HepG2 (cell line): ENCODE results near the gene SPRYD4. TPM values are rescaled to one million over a fixed set of nuclear protein-coding genes. Genes with fewer than 3 reads are reported as not detected.

Experiments used
- ATAC-seq: fragments of 200-7000 bp; cut with Tn5 transposase; 3 replicates; pipeline ENCODE4 v1.9.1; 2020; ENCODE audit warnings: mild to moderate bottlenecking, moderate library complexity
- BruUV-seq: library from RNA; stranded (reverse); fragments of 400-500 nt; replicated peaks from 2 replicates; lab custom pipeline; 2021; lab: Mats Ljungman, UMichigan
- CTCF ChIA-PET: fragments of 300-600 bp; formaldehyde crosslinking; extraction: SDS; loops from one replicate; lab custom pipeline; 2021; ENCODE audit warnings: low total read pairs, inconsistent platforms, low intra/inter-chr PET ratio; lab: Yijun Ruan, JAX
- POLR2A ChIA-PET: fragments of 350-600 bp; sonication (Branson Sonifier 250); formaldehyde crosslinking; loops from one replicate; lab custom pipeline; 2020; ENCODE audit warnings: antibody characterized with exemption, inconsistent platforms; lab: Yijun Ruan, JAX
- DNase-seq: peaks from one replicate; pipeline ENCODE4 v3.0.0-alpha.2; 2015; ENCODE audit warnings: low spot score
- FAIRE-seq: peaks from 3 replicates; lab custom pipeline; 2011; peaks lifted over from hg19 to GRCh38; lab: Jason Lieb, UNC
- H2AFZ ChIP-seq: one replicate; pipeline ENCODE4 v1.6.1; 2011; ENCODE audit warnings: low read length, inconsistent platforms
- H3K27ac ChIP-seq: fragments of 300-600 bp; 3 replicates; pipeline ENCODE4 v1.8.0; 2011; ENCODE audit warnings: mixed run types, mild to moderate bottlenecking, mixed read lengths, low read length, inconsistent platforms; ENCODE audit not compliant: insufficient read depth; ENCODE audit errors: extremely low read length
- H3K27me3 ChIP-seq, 2 experiments: fragments of 200-600 bp in 1 of 2; 2 replicates in 1 of 2; 3 replicates in 1 of 2; pipeline versions ENCODE4 v1.6.0 to v1.8.0; 2011; ENCODE audit warnings: low read length in 2 of 2, mild to moderate bottlenecking in 2 of 2, moderate library complexity in 2 of 2, inconsistent platforms in 1 of 2; ENCODE audit not compliant: insufficient read depth in 2 of 2, control insufficient read depth in 1 of 2
- H3K36me3 ChIP-seq, 2 experiments: fragments of 200-600 bp in 1 of 2; replicated peaks in 1 of 2; 2 replicates in 1 of 2; 3 replicates in 1 of 2; pipeline versions ENCODE4 v1.5.1 to v1.8.0; 2011; ENCODE audit warnings: low read length in 2 of 2, inconsistent platforms in 1 of 2; ENCODE audit not compliant: insufficient read depth in 2 of 2, control insufficient read depth in 1 of 2
- H3K4me1 ChIP-seq: 2 replicates; pipeline ENCODE4 v1.5.1; 2012; ENCODE audit warnings: low read length, inconsistent platforms; ENCODE audit not compliant: insufficient read depth
- H3K4me2 ChIP-seq: 2 replicates; pipeline ENCODE4 v1.6.0; 2011; ENCODE audit warnings: low read depth, low read length, inconsistent platforms
- H3K4me3 ChIP-seq, 3 experiments: fragments of 200-600 bp in 1 of 3; sonication (generic), shearing (Covaris generic) in 1 of 3; replicated peaks in 1 of 3; 2 replicates each; pipeline ENCODE4 v1.5.1; 2011 to 2016; ENCODE audit warnings: low read length in 3 of 3, inconsistent platforms in 2 of 3, low read depth in 2 of 3, mild to moderate bottlenecking in 2 of 3, control low read depth in 1 of 3, mixed read lengths in 1 of 3; ENCODE audit not compliant: insufficient read depth in 1 of 3
- H3K79me2 ChIP-seq: one replicate; pipeline ENCODE4 v1.6.1; 2011; ENCODE audit warnings: low read length, inconsistent platforms; ENCODE audit not compliant: insufficient read depth
- H3K9ac ChIP-seq: 2 replicates; pipeline ENCODE4 v1.6.0; 2011; ENCODE audit warnings: mild to moderate bottlenecking, low read depth, low read length, inconsistent platforms; ENCODE audit not compliant: insufficient read depth
- H3K9me3 ChIP-seq: 2 replicates; pipeline ENCODE4 v1.5.1; 2012; ENCODE audit warnings: mild to moderate bottlenecking, low read length
- H4K20me1 ChIP-seq: 2 replicates; pipeline ENCODE4 v1.6.0; 2011; ENCODE audit warnings: inconsistent platforms, mild to moderate bottlenecking, low read length, moderate library complexity; ENCODE audit not compliant: insufficient read depth
- ATF6 ChIP-seq: sonication (generic); formaldehyde crosslinking; conservative IDR thresholded peaks from 2 replicates; pipeline ENCODE4 v1.4.0; 2020; ENCODE audit warnings: missing genetic modification reagents
- BHLHE40 ChIP-seq: IDR thresholded peaks from 2 replicates; pipeline ENCODE4 v1.6.1; 2011; ENCODE audit warnings: low read length, improper control_type of control experiment
- CHCHD3 ChIP-seq: sonication (generic); formaldehyde crosslinking; IDR thresholded peaks from 2 replicates; pipeline ENCODE4 v1.8.0; 2022; ENCODE audit warnings: mild to moderate bottlenecking, missing genetic modification reagents, moderate library complexity
- GMEB2 ChIP-seq: IDR thresholded peaks from 2 replicates; pipeline ENCODE4 v1.6.1; 2016; ENCODE audit warnings: missing biosample characterization, missing genetic modification reagents, low read depth
- GTF3A ChIP-seq: sonication (generic); formaldehyde crosslinking; conservative IDR thresholded peaks from 2 replicates; pipeline ENCODE4 v1.4.0; 2020; ENCODE audit warnings: mild to moderate bottlenecking, missing genetic modification reagents
- HDAC1 ChIP-seq: sonication (generic); formaldehyde crosslinking; IDR thresholded peaks from 2 replicates; pipeline ENCODE4 v1.5.1; 2020; ENCODE audit warnings: mild to moderate bottlenecking, missing genetic modification reagents
- KLF15 ChIP-seq: sonication (generic); formaldehyde crosslinking; IDR thresholded peaks from 2 replicates; pipeline ENCODE4 v1.8.1; 2023; ENCODE audit warnings: borderline replicate concordance, mild to moderate bottlenecking, inconsistent platforms, missing genetic modification reagents, mixed read lengths
- MAX ChIP-seq: IDR thresholded peaks from 2 replicates; pipeline ENCODE4 v1.6.1; 2012; ENCODE audit warnings: inconsistent platforms
- NR2F1 ChIP-seq, 2 experiments: fragments of 450-650 bp in 1 of 2; formaldehyde crosslinking in 1 of 2; IDR thresholded peaks; 2 replicates each; pipeline versions ENCODE4 v1.5.0 to v1.6.1; 2016 to 2020; ENCODE audit warnings: mild to moderate bottlenecking in 1 of 2, missing compliant biosample characterization in 1 of 2, missing genetic modification reagents in 1 of 2, moderate library complexity in 1 of 2
- PHF8 ChIP-seq: sonication (generic); formaldehyde crosslinking; IDR thresholded peaks from 2 replicates; pipeline ENCODE4 v1.5.0; 2020; ENCODE audit warnings: missing genetic modification reagents
- SSRP1 ChIP-seq: IDR thresholded peaks from 2 replicates; pipeline ENCODE4 v1.6.1; 2016; ENCODE audit warnings: control low read depth
- TERF1 ChIP-seq: sonication (generic); formaldehyde crosslinking; IDR thresholded peaks from 2 replicates; pipeline ENCODE4 v1.8.0; 2022; ENCODE audit warnings: mild to moderate bottlenecking, missing genetic modification reagents, moderate library complexity
- ZGPAT ChIP-seq: IDR thresholded peaks from 2 replicates; pipeline ENCODE4 v1.6.1; 2016; ENCODE audit warnings: mild to moderate bottlenecking
- ZNF296 ChIP-seq: sonication (generic); formaldehyde crosslinking; conservative IDR thresholded peaks from 2 replicates; pipeline ENCODE4 v1.5.0; 2020; ENCODE audit warnings: mild to moderate bottlenecking, missing genetic modification reagents
- ZNF597 ChIP-seq: sonication (generic); formaldehyde crosslinking; IDR thresholded peaks from 2 replicates; pipeline ENCODE4 v1.5.0; 2020; ENCODE audit warnings: missing genetic modification reagents
- ZNF770 ChIP-seq: sonication (generic); formaldehyde crosslinking; IDR thresholded peaks from 2 replicates; pipeline ENCODE4 v1.5.0; 2020; ENCODE audit warnings: mild to moderate bottlenecking, missing genetic modification reagents
- in situ Hi-C: cut with HindIII; loops from 2 replicates; pipeline ENCODE4 v1.10.0; 2017; ENCODE audit warnings: low pct_unique_long_range_greater_than_20kb; ENCODE audit not compliant: extremely low pct_ligation_motif_present
- intact Hi-C: fragments of 100-400 bp; cut with micrococcal nuclease; formaldehyde crosslinking; loops from one replicate; pipeline ENCODE4 v1.10.0; 2022; ENCODE audit not compliant: unreplicated experiment
- polyA plus RNA-seq, 8 experiments: library from polyadenylated mRNA; depleted of rRNA in 3 of 8; stranded (reverse) in 7 of 8; unstranded in 1 of 8; fragments of >200 nt; fragmentation: Illumina TruSeq in 4 of 8; extraction: Trizol in 4 of 8; gene quantifications; 2 replicates each; pipeline versions ENCODE4 v1.2.1 to v1.2.3, GENCODE V29; 2011 to 2016; ENCODE audit warnings: low read depth in 4 of 8, missing spikeins in 1 of 8, mixed read lengths in 1 of 8; ENCODE audit not compliant: insufficient read depth in 1 of 8
- total RNA-seq, 5 experiments: library from RNA; depleted of rRNA; stranded (reverse); fragments of >200 nt; fragmentation: Illumina TruSeq; extraction: Trizol; gene quantifications; 2 replicates each; pipeline ENCODE4 v1.2.3, GENCODE V29; 2016; ENCODE audit warnings: low read depth in 1 of 5

Gene SPRYD4
- total and polyA plus RNA-seq, 2 of the 13 experiments (the other 11 are each of a cell fraction or from before 2014, with no cell fraction given), result 3.9 to 4.5 TPM

- CTCF ChIA-PET, result no interaction called here
- Histone ChIP-seq H3K9me3 (no peaks in the 10 kb centered on the region), H4K20me1 (no peaks in the 10 kb centered on the region), H3K79me2 (no peaks in the 10 kb centered on the region), H3K36me3 (no peaks in the 10 kb centered on the region), H3K4me1 (peaks cover 34% of the 10 kb centered on the region), H3K27ac (no peak overlapping the region), H3K27me3 (no peaks in the 10 kb centered on the region), H2AFZ (no peak overlapping the region), H3K4me2 (no peak overlapping the region), H3K9ac (no peak overlapping the region), H3K4me3 (no peak overlapping the region)
- DNase-seq (no peak), FAIRE-seq (no peak), ATAC-seq (no peak)
- no TSS peak for BruUV-seq
- in situ Hi-C loops (no loop called here), intact Hi-C loops (no loop called here)
- no peak for TF ChIP-seq ATF6 (CRISPR knock-in tag)
- TF ChIP-seq NR2F1 (CRISPR knock-in tag; IDR thresholded peaks at IDR 0.05), result no peak
- no peak for TF ChIP-seq KLF15 (CRISPR knock-in tag)
- no peak for TF ChIP-seq ZNF597 (CRISPR knock-in tag)
- TF ChIP-seq CHCHD3 (CRISPR knock-in tag), result no peak
- no peak for TF ChIP-seq MAX
- no peak for TF ChIP-seq ZGPAT (CRISPR knock-in tag)
- no peak for TF ChIP-seq TERF1 (CRISPR knock-in tag)
- no peak for TF ChIP-seq ZNF770 (CRISPR knock-in tag)
- no peak for TF ChIP-seq ZNF296 (CRISPR knock-in tag)
- TF ChIP-seq PHF8 (CRISPR knock-in tag), result no peak
- TF ChIP-seq SSRP1, result no peak
- TF ChIP-seq BHLHE40, result no peak
- TF ChIP-seq HDAC1 (CRISPR knock-in tag), result no peak
- no peak for TF ChIP-seq GTF3A (CRISPR knock-in tag)
- no peak for TF ChIP-seq GMEB2
- POLR2A ChIA-PET, result interaction anchor here (0.6 to 1.7 kb wide), 3 partner anchors 14 to 130 kb away, joined by 3 to 6 read pairs (median 4); partner anchors contain the start of gene STAT2
These were observed 22.0 kb downstream of the SPRYD4 start for GRCh38 chr12:56490360-56490759.
